BJ (cell line): ENCODE data around the gene ABCG1. TPM values are rescaled to one million over a fixed set of nuclear protein-coding genes. Genes with fewer than 3 reads are reported as not detected.

Experiments used
- CTCF ChIA-PET: fragments of 350-600 bp; formaldehyde crosslinking; extraction: SDS; loops from one replicate; lab custom pipeline; 2021; ENCODE audit warnings: antibody characterized with exemption, inconsistent platforms; lab: Yijun Ruan, JAX
- POLR2A ChIA-PET: fragments of 300-600 bp; sonication (Branson Sonifier 250); formaldehyde crosslinking; extraction: SDS; loops from one replicate; lab custom pipeline; 2021; ENCODE audit warnings: antibody characterized with exemption; lab: Charles Lee
- DNase-seq: peaks from one replicate; pipeline ENCODE4 v3.0.0-alpha.2; 2011; ENCODE audit warnings: low read depth
- H3K27me3 ChIP-seq: 2 replicates; pipeline ENCODE4 v1.6.0; 2011; ENCODE audit warnings: low read length; ENCODE audit not compliant: control insufficient read depth, insufficient read depth
- H3K36me3 ChIP-seq: 2 replicates; pipeline ENCODE4 v1.5.1; 2011; ENCODE audit warnings: low read length; ENCODE audit not compliant: control insufficient read depth, insufficient read depth
- H3K4me3 ChIP-seq: 2 replicates; pipeline ENCODE4 v1.5.1; 2011; ENCODE audit warnings: low read depth, mild to moderate bottlenecking, control low read depth, low read length
- CTCF ChIP-seq: IDR thresholded peaks from 2 replicates; pipeline ENCODE4 v1.5.1; 2011; ENCODE audit warnings: low read depth, mild to moderate bottlenecking, control low read depth, inconsistent platforms, low read length, moderate library complexity; ENCODE audit not compliant: insufficient read depth
- polyA plus RNA-seq: library from polyadenylated mRNA; depleted of rRNA; stranded (reverse); fragments of >200 nt; gene quantifications from 2 replicates; pipeline ENCODE4 v1.2.3, GENCODE V29; 2011

ABCG1 gene
- polyA plus RNA-seq, 1 experiment = 0.29 TPM

- no peak for TF ChIP-seq CTCF
- Histone ChIP-seq H3K27me3 (no peaks in the 10 kb centered on the region; the same call in 1 of the 2 replicates), H3K36me3 (no peaks in the 10 kb centered on the region), H3K4me3 (no peak overlapping the region)
- ChIA-PET POLR2A (no interaction called here), CTCF (interaction anchor here (1.0 kb wide), 1 partner anchor 66 kb away, joined by 3 read pairs; no protein-coding TSS in a partner anchor)
- DNase-seq = no peak
These were observed 25.7 kb upstream of the ABCG1 start for GRCh38 chr21:42193131-42193671.

DNA sequence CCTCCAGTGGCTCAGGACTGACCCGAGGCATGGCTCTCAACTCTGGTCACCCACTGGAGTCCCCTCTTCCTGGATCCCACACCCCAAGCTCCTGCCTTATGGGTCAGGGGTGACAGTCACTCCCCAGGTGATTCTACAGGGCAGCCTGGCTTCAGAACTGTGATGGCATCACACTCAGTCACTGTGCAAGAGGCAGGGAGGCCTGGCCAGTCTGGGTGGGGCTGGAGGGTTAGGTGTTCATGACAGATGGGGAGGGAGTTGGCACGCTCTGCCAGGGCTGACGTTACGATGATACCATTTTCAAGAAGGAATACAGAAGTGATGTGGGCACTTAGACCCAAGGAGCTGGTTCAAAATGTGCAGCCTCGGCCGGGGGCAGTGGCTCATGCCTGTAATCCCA, 25.2 kb upstream of the ABCG1 start:
- ChIA-PET CTCF (interaction anchor here (1.0 kb wide), 1 partner anchor 65 kb away, joined by 3 read pairs; no protein-coding TSS in a partner anchor), POLR2A (no interaction called here)
- no peak for DNase-seq
- Histone ChIP-seq H3K27me3 (no peaks in the 10 kb centered on the region; the same call in 1 of the 2 replicates), H3K4me3 (no peak overlapping the region), H3K36me3 (no peaks in the 10 kb centered on the region)
- TF ChIP-seq CTCF = no peak

DNA sequence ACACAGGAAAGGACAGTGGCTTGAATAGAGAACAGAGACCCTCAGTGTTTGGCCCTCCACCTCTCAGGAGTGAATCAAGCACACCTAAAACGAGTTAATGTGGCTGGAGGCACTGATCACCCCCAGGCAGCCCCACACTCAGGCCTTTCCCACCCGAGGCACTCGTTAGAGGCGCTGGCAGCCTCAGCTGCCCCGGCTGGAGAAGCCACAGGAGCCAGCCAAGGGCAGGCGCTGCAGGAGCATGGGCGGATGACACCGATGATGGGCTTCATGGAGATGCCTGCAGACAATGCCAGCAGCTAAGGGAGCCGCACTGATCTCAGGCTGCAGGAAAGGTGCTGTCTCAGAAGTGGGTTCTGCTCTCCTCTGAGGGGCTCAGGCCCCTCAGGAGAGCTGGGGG, 24.1 kb upstream of the ABCG1 start:
- Histone ChIP-seq H3K27me3 (no peaks in the 10 kb centered on the region; the same call in 1 of the 2 replicates), H3K4me3 (no peak overlapping the region), H3K36me3 (no peaks in the 10 kb centered on the region)
- no peak for DNase-seq
- ChIA-PET POLR2A (no interaction called here), CTCF (interaction anchor here (1.0 to 1.5 kb wide), 3 partner anchors 10 to 64 kb away, joined by 3 to 5 read pairs (median 4); no protein-coding TSS in a partner anchor)
- no peak for TF ChIP-seq CTCF

DNA sequence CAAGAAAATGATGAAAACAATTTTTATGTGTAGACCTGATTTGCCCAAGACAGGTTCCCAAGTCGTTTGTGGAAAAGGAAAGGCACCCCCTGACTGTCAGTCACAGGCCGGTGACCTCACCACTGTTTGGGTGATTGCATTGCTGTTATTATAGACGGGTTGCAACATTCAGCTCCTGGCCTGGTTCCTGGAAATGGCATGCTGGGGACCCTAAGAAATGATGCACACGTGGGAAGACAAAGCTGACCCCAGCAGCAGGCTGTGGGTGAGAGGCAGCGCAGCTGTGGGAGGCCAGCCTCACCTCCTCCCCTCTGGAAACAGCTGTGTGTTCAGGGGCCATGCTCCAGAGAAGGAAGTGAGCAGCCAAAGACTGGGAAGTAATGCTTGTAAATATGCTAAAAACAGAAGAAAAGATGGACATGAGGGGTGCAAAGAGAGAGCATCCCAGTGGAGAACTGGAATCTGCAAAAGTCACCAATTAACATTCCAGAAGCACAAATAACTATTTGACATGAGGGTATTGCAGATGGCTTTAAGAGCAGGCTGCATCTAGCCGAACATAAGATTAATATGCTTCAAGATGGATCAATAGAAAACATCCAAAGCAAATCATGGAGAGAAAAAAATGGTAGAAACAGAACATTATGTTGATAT, 23.4 kb upstream of the ABCG1 start:
- DNase-seq = no peak
- no peak overlapping the region for H3K4me3 ChIP-seq
- ChIA-PET CTCF (interaction anchor here (1.0 to 1.5 kb wide), 3 partner anchors 10 to 63 kb away, joined by 3 to 5 read pairs (median 4); no protein-coding TSS in a partner anchor), POLR2A (no interaction called here)
- TF ChIP-seq CTCF = no peak
- no peaks in the 10 kb centered on the region for H3K27me3 ChIP-seq
- H3K36me3 ChIP-seq = no peaks in the 10 kb centered on the region
